T-helper 2 cell treated with Interferon-gamma antibody and Interleukin-4, amounts not matched to agents 100 ng/mL and 5 ng/mL, for 36 hours (primary cell): ENCODE data around the gene NETO1. TPM values are rescaled to one million over a fixed set of nuclear protein-coding genes. Genes with fewer than 3 reads are reported as not detected.

Source experiments
- intact Hi-C: fragments of 100-400 bp; cut with micrococcal nuclease; formaldehyde crosslinking; loops from one replicate; pipeline ENCODE4 v1.15.1; 2023
- total RNA-seq: library from RNA; stranded (reverse); gene quantifications from 2 replicates; pipeline ENCODE4 v1.2.3, GENCODE V29; 2022

Gene NETO1
- not detected in 2 replicates for total RNA-seq

- intact Hi-C loops, result no loop called here
Observed at GRCh38 chr18:72867746-72868584, at the start of gene NETO1. TSS of gene NETO1 (minus strand) at chr18:72867987. CDS start at chr18:72867291, 696 bp downstream.

DNA sequence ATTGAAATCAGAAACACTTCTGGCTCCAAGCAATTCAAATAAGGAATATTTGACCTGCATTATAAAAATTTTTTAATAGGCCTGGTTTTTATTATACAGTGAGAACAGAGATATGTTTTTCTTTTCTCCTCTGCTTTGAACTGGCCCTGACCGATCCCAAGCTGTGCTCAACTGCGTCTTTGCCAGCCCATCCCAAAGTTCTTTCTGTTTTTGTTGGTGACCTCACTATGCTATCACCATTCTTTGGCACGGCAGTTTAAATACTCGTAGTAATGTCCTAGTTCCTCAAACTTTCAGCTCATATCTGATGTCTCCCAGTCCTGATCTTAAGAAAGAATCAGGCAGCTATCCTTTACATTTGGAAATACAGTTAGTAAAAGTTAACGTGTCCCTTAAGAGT is 42.3 kb upstream of the NETO1 start:
- intact Hi-C loops, result no loop called here

- intact Hi-C loops, result no loop called here
Observed at GRCh38 chr18:72908181-72908580, 40.4 kb upstream of the NETO1 start.

DNA sequence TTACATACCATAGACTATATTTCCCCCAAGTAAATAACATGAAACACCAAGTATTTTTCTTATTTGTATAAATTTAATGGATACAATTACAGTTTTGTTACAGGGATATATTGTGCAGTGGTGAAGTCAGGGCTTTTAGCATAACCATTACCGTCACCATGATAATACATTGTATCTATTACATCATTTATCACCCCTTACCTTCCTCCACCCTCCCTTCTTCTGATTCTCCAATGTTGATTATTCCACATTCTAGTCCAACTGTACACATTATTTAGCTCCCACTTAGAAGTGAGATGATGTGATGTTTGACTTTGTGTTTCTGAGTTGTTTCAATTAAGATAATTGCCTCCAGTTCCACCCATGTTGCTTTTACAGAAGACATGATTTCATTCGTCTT is 35.2 kb upstream of the NETO1 start:
- intact Hi-C loops, result no loop called here

GRCh38 chr18:72899338-72899737 is 31.6 kb upstream of the NETO1 start:
- intact Hi-C loops, result no loop called here

GRCh38 chr18:72898870-72899269 is 31.1 kb upstream of the NETO1 start:
- intact Hi-C loops, result no loop called here

GRCh38 chr18:72895548-72895947 is 27.8 kb upstream of the NETO1 start:
- intact Hi-C loops, result no loop called here

- intact Hi-C loops, result no loop called here
Observed at GRCh38 chr18:72878561-72878960, 10.8 kb upstream of the NETO1 start.

DNA sequence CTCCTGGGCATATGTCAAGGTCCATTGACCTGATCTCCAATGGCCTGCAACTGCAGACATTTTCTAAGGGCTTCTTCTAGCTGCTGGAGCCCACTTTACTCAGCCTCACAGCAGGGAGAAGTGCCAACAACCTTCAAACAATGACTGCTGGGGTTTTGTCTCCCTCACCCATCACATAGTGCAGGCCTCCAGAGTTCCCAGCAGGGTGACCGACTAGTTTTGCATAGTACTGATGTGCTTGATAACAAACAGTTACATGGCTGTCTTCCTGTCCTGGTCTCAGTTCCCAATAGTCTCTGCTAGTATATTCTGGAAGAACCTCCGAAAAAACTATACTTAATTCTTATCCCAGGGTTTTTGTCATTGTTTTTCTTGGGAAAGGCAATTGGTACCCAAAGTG is 10.4 kb upstream of the NETO1 start:
- intact Hi-C loops, result no loop called here

DNA sequence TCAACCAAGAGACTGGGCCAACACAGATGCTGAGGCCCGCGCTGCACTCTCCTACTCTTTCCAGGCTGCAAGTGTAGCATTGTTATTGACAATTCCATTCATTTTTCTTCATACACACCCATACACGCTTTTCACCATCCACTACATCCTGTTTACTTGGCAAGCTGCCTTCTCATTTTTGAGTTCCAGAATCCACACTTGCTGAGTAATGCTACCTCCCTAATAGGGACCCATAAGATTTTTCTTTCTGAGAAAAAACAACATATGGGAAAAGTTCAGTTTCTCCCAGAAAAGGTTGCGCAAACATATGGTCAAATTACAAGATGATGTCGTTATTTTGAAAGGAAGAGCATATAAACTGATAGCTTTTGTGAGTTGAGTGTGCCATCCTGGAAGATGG is 3.3 kb upstream of the NETO1 start:
- intact Hi-C loops, result no loop called here

DNA sequence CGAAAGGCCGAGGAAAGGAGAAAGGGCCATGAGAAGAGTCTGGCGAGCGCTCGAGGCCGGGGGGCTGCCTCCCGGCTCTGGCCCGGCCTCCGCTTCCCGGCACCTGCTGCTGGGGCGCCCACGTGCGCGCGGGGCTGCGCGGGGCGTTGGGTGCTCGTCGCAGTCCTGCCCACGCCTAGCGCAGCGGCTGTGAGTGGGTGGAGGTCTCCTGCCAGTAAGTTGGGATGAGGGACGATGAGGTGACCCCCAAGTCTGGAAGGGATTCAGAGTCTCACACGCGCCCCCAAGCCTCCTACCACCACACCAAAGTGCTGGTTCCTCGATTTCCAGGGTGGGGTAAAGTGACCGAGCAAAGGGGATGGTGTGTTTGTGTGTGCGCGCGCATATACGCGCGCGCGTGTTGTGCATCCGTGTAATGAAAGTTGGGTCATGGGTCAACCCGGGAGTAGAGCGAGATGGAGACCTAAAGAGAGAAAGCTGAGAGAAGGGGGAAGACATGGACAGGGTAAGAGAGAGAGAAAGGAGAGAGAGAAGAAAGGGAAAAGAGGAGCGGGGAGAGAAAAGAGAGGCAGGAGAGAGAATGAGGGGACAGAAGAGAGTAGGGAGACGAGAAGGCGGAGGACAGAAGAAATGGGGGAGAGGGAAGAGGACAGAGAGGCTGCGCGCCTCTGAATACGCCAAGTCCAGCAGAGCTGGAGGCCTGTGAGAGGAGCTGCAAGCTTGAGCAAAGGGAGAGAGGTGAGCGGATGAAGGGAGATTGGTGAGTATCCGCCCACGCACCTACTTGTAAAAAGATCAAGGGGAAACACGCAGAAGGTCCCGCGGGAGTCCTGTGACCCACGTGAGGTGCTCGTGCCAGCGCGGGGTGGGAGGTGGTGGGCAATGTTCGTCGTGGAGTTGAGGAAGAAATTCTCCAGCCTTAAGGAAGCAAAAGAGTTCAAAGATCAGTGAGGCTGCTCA is 1.7 kb upstream of the NETO1 start:
- intact Hi-C loops, result no loop called here

DNA sequence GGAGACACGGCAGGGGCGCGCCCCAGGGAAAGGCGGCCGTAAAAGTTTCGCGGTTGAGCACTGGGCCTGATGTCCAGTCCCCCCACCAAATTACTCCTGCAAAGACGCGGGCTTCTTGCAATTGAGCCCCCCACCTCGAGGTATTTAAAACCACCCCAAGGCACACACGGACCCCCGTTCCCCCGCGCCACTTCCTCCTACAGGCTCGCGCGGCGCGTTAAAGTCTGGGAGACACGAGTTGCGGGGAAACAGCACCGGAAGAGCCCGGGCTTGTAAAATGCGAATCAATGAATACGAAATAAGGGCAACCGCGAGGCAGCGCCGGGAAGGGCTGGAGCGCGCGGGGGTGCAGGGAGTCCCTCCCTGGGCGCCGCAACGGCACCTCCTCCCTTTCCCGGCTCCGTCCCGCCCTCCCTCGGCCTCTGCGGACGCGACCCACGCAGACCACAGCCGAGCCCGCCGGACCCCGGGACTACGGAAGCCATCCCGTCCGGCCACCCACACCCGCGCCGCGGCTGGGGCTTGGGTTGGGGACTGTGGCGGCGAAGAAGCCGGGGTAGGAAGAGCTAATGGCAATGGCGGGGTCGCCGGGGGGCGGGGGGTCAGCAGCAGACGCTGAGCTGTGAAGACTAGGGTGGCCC is 918 bp upstream of the NETO1 start:
- intact Hi-C loops, result no loop called here

GRCh38 chr18:72866901-72867745 is 664 bp downstream of the NETO1 start:
- intact Hi-C loops, result no loop called here

DNA sequence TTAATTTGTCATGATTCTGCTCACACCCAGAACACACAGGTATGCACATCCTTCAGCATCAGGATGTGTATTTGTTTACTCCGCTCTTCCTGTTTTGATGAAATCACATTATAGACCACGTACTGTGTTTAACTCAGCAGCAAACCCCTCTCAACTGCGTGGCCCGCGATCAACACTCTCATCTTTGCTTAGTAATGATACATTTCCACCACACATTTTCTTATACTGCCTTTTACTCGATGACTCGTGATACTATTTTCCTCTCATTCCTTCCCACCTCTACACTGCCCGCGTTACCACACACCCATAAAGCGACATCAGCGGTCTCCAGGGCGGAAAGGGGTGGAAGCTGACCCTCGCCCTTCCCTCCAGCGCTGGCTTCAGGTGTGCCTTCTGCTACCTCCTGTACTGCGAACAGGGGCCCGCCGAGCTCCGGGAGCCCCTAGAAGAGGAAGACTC is 1.3 kb downstream of the NETO1 start:
- intact Hi-C loops, result no loop called here

DNA sequence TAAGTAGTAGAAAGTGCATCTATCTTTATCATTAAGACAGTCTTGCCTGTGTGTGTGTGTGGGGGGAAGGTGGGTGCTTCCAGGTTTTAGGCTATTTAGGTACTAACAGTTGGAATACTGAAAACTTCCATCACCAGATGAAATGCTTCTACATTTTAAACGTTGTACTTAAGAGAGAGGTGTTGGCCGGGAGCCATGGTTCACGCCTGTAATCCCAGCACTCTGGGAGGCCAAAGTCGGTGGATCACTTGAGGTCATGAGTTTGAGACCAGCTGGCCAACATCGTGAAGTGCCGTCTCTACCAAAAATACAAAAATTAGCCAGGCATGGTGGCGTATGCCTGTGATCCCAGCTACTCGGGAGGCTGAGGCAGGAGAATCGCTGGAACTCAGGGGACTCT is 4.0 kb downstream of the NETO1 start:
- intact Hi-C loops, result no loop called here

GRCh38 chr18:72859088-72859487 is 8.7 kb downstream of the NETO1 start:
- intact Hi-C loops, result no loop called here

GRCh38 chr18:72849671-72850070 is 18.1 kb downstream of the NETO1 start:
- intact Hi-C loops, result no loop called here

- intact Hi-C loops, result no loop called here
Observed at GRCh38 chr18:72848503-72849237, 19.1 kb downstream of the NETO1 start.

DNA sequence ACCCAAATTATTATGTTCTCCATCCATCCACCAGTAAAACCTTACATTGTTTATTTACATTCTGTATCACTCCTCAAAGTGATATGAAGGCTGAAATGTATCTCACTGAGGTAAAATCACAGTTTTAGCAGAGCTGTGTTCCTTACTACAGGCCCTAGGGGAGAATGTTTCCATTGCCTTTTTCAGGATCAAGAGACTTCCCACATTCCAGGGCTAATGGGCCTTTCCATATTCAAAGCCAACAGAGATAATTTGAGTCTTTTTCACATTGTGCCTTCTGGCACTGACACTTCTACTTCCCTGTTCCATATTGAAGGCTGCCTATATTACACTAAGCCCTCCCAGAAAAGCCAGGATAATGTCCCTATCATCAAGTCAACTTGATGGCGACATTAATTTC is 20.0 kb downstream of the NETO1 start:
- intact Hi-C loops, result no loop called here
